Trophoblast cell (in vitro differentiated cells and primary cell): ENCODE measurements around the gene ASF1B.

Experiments used
- DNase-seq, 2 donors: peaks; one replicate each; pipeline ENCODE4 v3.0.0-alpha.2; 2016
- H2AFZ ChIP-seq: 2 replicates; pipeline ENCODE4 v1.6.1; 2013; ENCODE audit warnings: low read length, moderate library complexity, mild to moderate bottlenecking; ENCODE audit not compliant: insufficient read depth, poor library complexity
- H2AK5ac ChIP-seq: 2 replicates; pipeline ENCODE4 v1.6.1; 2013; ENCODE audit warnings: mild to moderate bottlenecking, low read length
- H2BK120ac ChIP-seq: 2 replicates; pipeline ENCODE4 v1.6.1; 2013; ENCODE audit warnings: low read length, mild to moderate bottlenecking, moderate library complexity; ENCODE audit not compliant: insufficient read depth, poor library complexity
- H2BK12ac ChIP-seq: 2 replicates; pipeline ENCODE4 v1.6.1; 2013; ENCODE audit warnings: mild to moderate bottlenecking, low read length, moderate library complexity
- H2BK5ac ChIP-seq: 2 replicates; pipeline ENCODE4 v1.6.1; 2013; ENCODE audit warnings: low read length, low read depth, moderate library complexity, mild to moderate bottlenecking; ENCODE audit not compliant: poor library complexity
- H3K14ac ChIP-seq: 2 replicates; pipeline ENCODE4 v1.6.1; 2013; ENCODE audit warnings: mild to moderate bottlenecking, low read length
- H3K18ac ChIP-seq: 2 replicates; pipeline ENCODE4 v1.6.1; 2013; ENCODE audit warnings: mild to moderate bottlenecking, low read length
- H3K23ac ChIP-seq: 2 replicates; pipeline ENCODE4 v1.6.1; 2013; ENCODE audit warnings: low read length
- H3K27ac ChIP-seq: 2 replicates; pipeline ENCODE4 v1.5.1; 2013; ENCODE audit warnings: low read depth, mild to moderate bottlenecking, inconsistent platforms, low read length, moderate library complexity
- H3K27me3 ChIP-seq: 2 replicates; pipeline ENCODE4 v1.6.1; 2013; ENCODE audit warnings: inconsistent platforms, mild to moderate bottlenecking, low read length, moderate library complexity; ENCODE audit not compliant: insufficient read depth
- H3K36me3 ChIP-seq, 2 experiments: 1 replicate in 1 of 2; 2 replicates in 1 of 2; pipeline ENCODE4 v1.6.1; 2013; ENCODE audit warnings: low read length in 2 of 2, mild to moderate bottlenecking in 2 of 2, moderate library complexity in 1 of 2; ENCODE audit not compliant: insufficient read depth in 2 of 2, control insufficient read depth in 1 of 2
- H3K4ac ChIP-seq: 2 replicates; pipeline ENCODE4 v1.6.1; 2013; ENCODE audit warnings: low read depth, mild to moderate bottlenecking, low read length, moderate library complexity
- H3K4me1 ChIP-seq, 2 experiments: 1 replicate in 1 of 2; 2 replicates in 1 of 2; pipeline ENCODE4 v1.6.1; 2013; ENCODE audit warnings: low read length in 2 of 2, mild to moderate bottlenecking in 2 of 2, moderate library complexity in 1 of 2; ENCODE audit not compliant: insufficient read depth in 2 of 2, control insufficient read depth in 1 of 2
- H3K4me2 ChIP-seq: 2 replicates; pipeline ENCODE4 v1.6.1; 2013; ENCODE audit warnings: inconsistent platforms, mild to moderate bottlenecking, low read length, moderate library complexity
- H3K4me3 ChIP-seq: 2 replicates; pipeline ENCODE4 v1.5.1; 2013; ENCODE audit warnings: mild to moderate bottlenecking, low read depth, low read length, inconsistent platforms
- H3K79me1 ChIP-seq: one replicate; pipeline ENCODE4 v1.6.1; 2013; ENCODE audit warnings: low read length
- H3K79me2 ChIP-seq: 2 replicates; pipeline ENCODE4 v1.6.1; 2013; ENCODE audit warnings: low read length, mild to moderate bottlenecking; ENCODE audit not compliant: control insufficient read depth, insufficient read depth, poor library complexity
- H3K9ac ChIP-seq: 2 replicates; pipeline ENCODE4 v1.6.1; 2013; ENCODE audit warnings: mild to moderate bottlenecking, low read length
- H3K9me3 ChIP-seq: 2 replicates; pipeline ENCODE4 v1.6.1; 2013; ENCODE audit warnings: low read depth, mild to moderate bottlenecking, control low read depth, inconsistent platforms, low read length; ENCODE audit not compliant: insufficient read depth
- H4K12ac ChIP-seq: 2 replicates; pipeline ENCODE4 v1.6.1; 2013; ENCODE audit warnings: low read depth, mild to moderate bottlenecking, low read length, moderate library complexity
- H4K8ac ChIP-seq: 2 replicates; pipeline ENCODE4 v1.6.1; 2013; ENCODE audit warnings: low read depth, mild to moderate bottlenecking, low read length, moderate library complexity
- H4K91ac ChIP-seq: one replicate; pipeline ENCODE4 v1.6.1; 2013; ENCODE audit warnings: low read depth, mild to moderate bottlenecking, low read length, moderate library complexity
- WGBS: extraction: QIAGEN DNeasy Blood & Tissue Kit; methylation state at CpG from one replicate; pipeline ENCODE4 v1.1.7; 2013; ENCODE audit warnings: missing lambda C conversion rate; ENCODE audit not compliant: insufficient read length, insufficient coverage; ENCODE audit errors: extremely low coverage; 5-methylcytosine and 5-hydroxymethylcytosine counted together

ASF1B gene

DNA sequence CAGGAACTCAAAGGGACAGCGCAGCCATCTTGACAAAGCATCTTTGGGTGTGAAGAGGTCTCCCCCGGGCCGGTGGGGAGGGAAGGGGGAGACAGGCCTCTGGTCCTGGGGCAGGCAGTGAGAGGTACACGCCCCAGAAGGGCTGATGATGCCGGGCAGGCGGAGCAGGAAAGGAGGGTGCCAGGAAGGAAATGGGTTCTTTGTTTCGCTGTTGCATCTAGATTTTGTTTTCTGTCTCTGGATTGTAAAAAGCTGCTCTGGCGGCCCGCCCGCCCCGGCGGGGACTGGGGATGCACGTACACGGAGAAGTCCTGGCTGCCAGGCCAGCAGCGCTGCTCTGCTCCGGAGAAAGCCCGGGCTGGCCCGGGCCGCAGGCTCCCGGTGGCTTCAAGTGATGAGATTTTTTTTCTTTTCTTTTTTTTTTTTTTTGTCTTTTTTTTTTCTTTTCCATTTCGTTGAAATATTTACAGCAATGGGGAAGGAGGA, 13.2 kb upstream of the ASF1B start:
- DNase-seq = no peak
- Histone ChIP-seq H2BK5ac (no peak overlapping the region), H2AFZ (no peak overlapping the region), H3K9ac (no peak overlapping the region), H3K27me3 (no peaks in the 10 kb centered on the region), H3K4me2 (no peak overlapping the region), H4K8ac (no peak overlapping the region), H4K12ac (no peak overlapping the region), H4K91ac (no peak overlapping the region), H2BK12ac (no peak overlapping the region), H3K27ac (no peak overlapping the region), H3K14ac (no peak overlapping the region), H3K4me3 (no peak overlapping the region), H3K36me3 (no peaks in the 10 kb centered on the region), H3K4ac (no peak overlapping the region), H3K9me3 (no peaks in the 10 kb centered on the region), H3K18ac (no peak overlapping the region), H3K79me2 (no peaks in the 10 kb centered on the region), H2AK5ac (no peak overlapping the region), H3K4me1 (peaks cover 7% of the 10 kb centered on the region in 2 experiments), H3K79me1 (peaks cover 2% of the 10 kb centered on the region), H3K23ac (no peak overlapping the region), H2BK120ac (no peak overlapping the region)
- WGBS = no CpG with 5 or more reads among the region's 21 CpGs

DNA sequence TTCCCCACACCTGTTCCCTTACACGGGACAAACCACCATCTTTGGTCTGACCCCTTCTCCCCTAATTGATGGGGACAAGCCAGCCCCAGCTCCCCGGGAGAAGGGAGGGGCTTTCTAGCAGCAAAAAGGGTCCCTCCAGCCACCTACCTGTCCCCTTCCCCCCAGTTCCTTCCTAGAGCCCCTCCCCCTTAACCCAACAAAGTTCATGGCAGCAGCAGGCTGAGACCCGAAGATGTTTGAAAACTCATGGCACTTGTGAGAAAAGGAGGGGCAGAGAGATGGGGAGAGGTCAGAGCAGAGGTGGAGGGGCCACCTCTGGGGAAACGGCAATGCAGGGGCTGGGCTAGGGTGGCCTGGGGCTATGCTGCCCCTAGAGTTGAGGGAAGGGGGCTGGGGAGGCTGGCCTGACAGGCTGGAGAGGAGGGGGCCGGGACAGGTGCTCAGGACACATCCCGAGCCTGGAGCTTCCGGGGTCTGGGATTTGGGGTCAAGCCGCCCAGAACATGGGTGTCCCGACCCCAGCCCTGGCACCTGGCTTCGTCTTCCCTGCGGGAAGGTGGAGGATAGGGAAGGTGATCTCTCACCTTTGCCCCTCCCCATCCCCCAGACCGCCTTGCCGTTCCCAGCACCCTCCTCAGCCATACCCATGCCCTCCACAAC, 12.5 kb upstream of the ASF1B start:
- no peak overlapping the region for H4K91ac ChIP-seq
- H2BK5ac ChIP-seq = no peak overlapping the region
- H3K4me1 ChIP-seq = peaks cover 7% of the 10 kb centered on the region in 2 experiments
- H4K12ac ChIP-seq = no peak overlapping the region
- no peak overlapping the region for H3K4me2 ChIP-seq
- no peak overlapping the region for H3K14ac ChIP-seq
- no peaks in the 10 kb centered on the region for H3K79me2 ChIP-seq
- H2AK5ac ChIP-seq = no peak overlapping the region
- H3K4ac ChIP-seq = no peak overlapping the region
- no peak overlapping the region for H3K23ac ChIP-seq
- H3K9me3 ChIP-seq = no peaks in the 10 kb centered on the region
- H4K8ac ChIP-seq = no peak overlapping the region
- peaks cover 2% of the 10 kb centered on the region for H3K79me1 ChIP-seq
- no CpG with 5 or more reads among the region's 13 CpGs for WGBS
- no peaks in the 10 kb centered on the region for H3K36me3 ChIP-seq
- H3K4me3 ChIP-seq = no peak overlapping the region
- no peak overlapping the region for H3K18ac ChIP-seq
- H3K9ac ChIP-seq = no peak overlapping the region
- no peaks in the 10 kb centered on the region for H3K27me3 ChIP-seq
- DNase-seq = no peak
- no peak overlapping the region for H2BK120ac ChIP-seq
- H2BK12ac ChIP-seq = no peak overlapping the region
- H2AFZ ChIP-seq = no peak overlapping the region
- H3K27ac ChIP-seq = no peak overlapping the region

GRCh38 chr19:14147797-14148605, 11.6 kb upstream of the ASF1B start:
- H3K79me1 ChIP-seq = peaks cover 2% of the 10 kb centered on the region
- no peak overlapping the region for H3K9ac ChIP-seq
- H3K4me1 ChIP-seq = peaks cover 7% of the 10 kb centered on the region in 2 experiments
- no peak overlapping the region for H2BK12ac ChIP-seq
- no peak overlapping the region for H4K8ac ChIP-seq
- no peak overlapping the region for H2AFZ ChIP-seq
- no peak overlapping the region for H4K91ac ChIP-seq
- DNase-seq = peak; percentile 10 to 53
- no peaks in the 10 kb centered on the region for H3K79me2 ChIP-seq
- H3K36me3 ChIP-seq = no peaks in the 10 kb centered on the region
- no peak overlapping the region for H2BK120ac ChIP-seq
- H4K12ac ChIP-seq = no peak overlapping the region
- no peak overlapping the region for H2BK5ac ChIP-seq
- no peak overlapping the region for H3K4ac ChIP-seq
- no peak overlapping the region for H3K14ac ChIP-seq
- H2AK5ac ChIP-seq = no peak overlapping the region
- no peak overlapping the region for H3K23ac ChIP-seq
- no CpG with 5 or more reads among the region's 20 CpGs for WGBS
- H3K27ac ChIP-seq = no peak overlapping the region
- no peak overlapping the region for H3K4me3 ChIP-seq
- H3K27me3 ChIP-seq = no peaks in the 10 kb centered on the region
- H3K9me3 ChIP-seq = no peaks in the 10 kb centered on the region
- no peak overlapping the region for H3K4me2 ChIP-seq
- no peak overlapping the region for H3K18ac ChIP-seq

DNA sequence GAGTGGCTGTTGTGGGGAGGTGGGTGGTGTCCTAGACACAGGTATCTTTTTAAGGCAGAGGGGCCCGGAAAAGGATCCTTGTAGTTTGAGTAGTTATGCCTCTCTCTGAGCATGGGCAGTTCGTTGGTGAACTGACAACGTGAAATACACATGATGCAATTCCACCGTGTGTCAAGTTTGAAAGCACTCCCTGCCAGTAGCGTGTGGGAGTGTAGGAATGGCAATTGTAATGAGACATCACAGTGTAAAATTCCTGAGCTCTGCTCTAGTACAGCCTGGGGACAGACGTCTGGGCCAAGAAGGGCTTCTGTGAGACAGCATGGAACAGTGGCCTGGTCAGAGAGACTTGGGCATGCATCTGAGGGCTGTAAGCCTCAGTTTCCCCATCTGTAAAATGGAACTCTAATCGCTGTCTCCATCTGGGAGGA, 10.4 kb upstream of the ASF1B start:
- no peak overlapping the region for H3K4ac ChIP-seq
- DNase-seq = peak; percentile 88 to 90
- H3K9me3 ChIP-seq = no peaks in the 10 kb centered on the region
- H2BK120ac ChIP-seq = no peak overlapping the region
- H4K8ac ChIP-seq = no peak overlapping the region
- no CpG with 5 or more reads among the region's 7 CpGs for WGBS
- H2BK12ac ChIP-seq = no peak overlapping the region
- peaks cover 2% of the 10 kb centered on the region for H3K79me1 ChIP-seq
- peak overlapping the region; percentile 26 for H4K91ac ChIP-seq
- H3K4me3 ChIP-seq = no peak overlapping the region
- H3K9ac ChIP-seq = no peak overlapping the region
- peak overlapping the region; percentile 36 for H2AK5ac ChIP-seq
- H3K14ac ChIP-seq = no peak overlapping the region
- H3K4me1 ChIP-seq = peaks cover 7% of the 10 kb centered on the region in 2 experiments
- no peak overlapping the region for H3K27ac ChIP-seq
- H3K4me2 ChIP-seq = no peak overlapping the region
- H3K36me3 ChIP-seq = no peaks in the 10 kb centered on the region
- no peak overlapping the region for H3K23ac ChIP-seq
- no peak overlapping the region for H3K18ac ChIP-seq
- H2AFZ ChIP-seq = no peak overlapping the region
- no peaks in the 10 kb centered on the region for H3K27me3 ChIP-seq
- no peak overlapping the region for H2BK5ac ChIP-seq
- H3K79me2 ChIP-seq = no peaks in the 10 kb centered on the region
- no peak overlapping the region for H4K12ac ChIP-seq
